Breast epithelium (tissue), 4 donors: ENCODE data around the gene FHIT. TPM values are rescaled to one million over a fixed set of nuclear protein-coding genes. Genes with fewer than 3 reads are reported as not detected.

Experiments used
- DNase-seq, 2 donors: peaks; one replicate each; pipeline ENCODE4 v3.0.0-alpha.2; 2019; ENCODE audit warnings: low spot score in 2 of 2
- H3K27ac ChIP-seq, 2 donors: fragments of 200-600 bp; sonication (generic) in 1 of 2; one replicate each; pipeline ENCODE4 v1.5.1; 2016 to 2019; ENCODE audit warnings: mild to moderate bottlenecking in 1 of 2
- H3K27me3 ChIP-seq, 2 donors: fragments of 200-600 bp; sonication (generic) in 1 of 2; one replicate each; pipeline versions ENCODE4 v1.5.1 to v1.6.0; 2017 to 2019; ENCODE audit warnings: control low read depth in 1 of 2, mild to moderate bottlenecking in 1 of 2
- H3K36me3 ChIP-seq: fragments of 200-600 bp; one replicate; pipeline ENCODE4 v1.5.1; 2019
- H3K4me1 ChIP-seq, 2 donors: fragments of 200-600 bp; sonication (generic); one replicate each; pipeline ENCODE4 v1.5.1; 2016 to 2019; ENCODE audit warnings: control low read depth in 1 of 2
- H3K4me3 ChIP-seq, 3 donors: fragments of 200-600 bp; sonication (generic); 1 replicate in 2 of 3; 2 replicates in 1 of 3; pipeline ENCODE4 v1.5.1; 2016 to 2019; ENCODE audit warnings: mild to moderate bottlenecking in 3 of 3, moderate library complexity in 2 of 3
- H3K9me3 ChIP-seq, 2 donors: fragments of 200-600 bp; sonication (generic) in 1 of 2; one replicate each; pipeline ENCODE4 v1.5.1; 2016 to 2019; ENCODE audit warnings: control low read depth in 1 of 2
- POLR2A ChIP-seq: fragments of 450-650 bp; IDR thresholded peaks from one replicate; pipeline ENCODE4 v1.6.1; 2016; ENCODE audit warnings: antibody characterized with exemption, mild to moderate bottlenecking, moderate library complexity
- POLR2AphosphoS5 ChIP-seq, 3 donors: sonication (generic); formaldehyde crosslinking; IDR thresholded peaks; one replicate each; pipeline ENCODE4 v1.6.1; 2017; ENCODE audit warnings: antibody characterized with exemption in 3 of 3
- intact Hi-C: fragments of 100-400 bp; cut with DNase I; formaldehyde crosslinking; loops from one replicate; pipeline ENCODE4 v1.15.1; 2023; ENCODE audit warnings: low total_unique reads
- total RNA-seq, 3 donors: library from RNA; depleted of rRNA; stranded (reverse); fragments of >200 nt; gene quantifications; one replicate each; pipeline ENCODE4 v1.1.0, GENCODE V29; 2016
- TF ChIP-seq, protein P1 (sequence below), 3 donors: fragments of 450-650 bp; IDR thresholded peaks; one replicate each; pipeline ENCODE4 v1.5.1; 2016 to 2017; ENCODE audit warnings: antibody characterized with exemption in 3 of 3, mild to moderate bottlenecking in 3 of 3, moderate library complexity in 3 of 3

The FHIT gene
- total RNA-seq, 3 donors from 2014 or later, result 9.0 to 19.2 (median 17.7) TPM

DNA sequence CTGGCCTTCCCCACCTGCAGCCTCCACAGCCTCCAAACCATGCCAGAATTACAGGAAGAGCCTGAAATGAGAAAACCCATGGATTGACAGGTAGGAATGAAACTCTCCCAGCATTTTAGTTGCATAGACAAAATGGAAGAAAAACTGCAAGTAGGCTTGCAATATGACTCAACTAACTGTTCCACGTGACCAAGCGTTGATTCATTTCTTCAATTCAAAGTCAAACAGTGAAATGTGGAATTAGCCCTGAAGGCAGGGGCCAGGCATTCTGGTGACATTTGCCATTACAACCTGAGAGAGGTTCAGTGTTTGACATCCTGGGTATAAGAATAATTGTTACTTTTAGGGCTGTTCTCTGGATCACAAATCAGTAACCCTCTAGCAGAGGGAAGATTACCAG, 1525.0 kb downstream of the FHIT start:
- no peaks in the 10 kb centered on the region for H3K36me3 ChIP-seq
- DNase-seq, result no peak
- H3K4me1 ChIP-seq, result no peaks in the 10 kb centered on the region

DNA sequence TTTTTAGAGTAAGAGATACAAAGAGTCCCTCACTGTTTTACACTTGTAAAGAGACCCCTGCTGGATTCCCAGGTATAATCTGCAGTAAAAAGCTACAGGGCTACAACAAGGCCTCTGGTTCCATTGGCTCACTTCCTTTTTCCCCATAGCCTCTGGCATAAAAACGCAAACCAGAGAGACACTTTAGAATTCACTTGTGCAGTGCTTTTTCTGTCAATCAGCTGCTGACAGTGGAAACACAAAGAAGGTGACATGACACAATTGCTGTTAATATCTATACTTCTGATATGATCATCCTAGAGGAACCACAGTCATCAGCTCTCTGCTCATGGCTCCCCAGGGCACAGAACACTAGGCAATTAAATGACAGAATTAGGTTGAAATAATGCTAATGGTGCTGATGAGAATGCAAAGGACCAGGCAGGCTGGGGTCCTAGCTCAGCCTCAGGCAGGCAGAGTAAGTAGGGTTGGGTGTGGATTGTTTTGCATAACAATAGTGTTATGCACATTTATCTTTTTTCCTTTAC, 1533.5 kb downstream of the FHIT start:
- no peaks in the 10 kb centered on the region for H3K4me1 ChIP-seq
- H3K36me3 ChIP-seq, result no peaks in the 10 kb centered on the region
- no peak overlapping the region for H3K4me3 ChIP-seq
- no peaks in the 10 kb centered on the region for H3K27me3 ChIP-seq
- no peak for TF ChIP-seq POLR2AphosphoS5 (IDR thresholded peaks at IDR 0.05)
- TF ChIP-seq, protein P1, sequence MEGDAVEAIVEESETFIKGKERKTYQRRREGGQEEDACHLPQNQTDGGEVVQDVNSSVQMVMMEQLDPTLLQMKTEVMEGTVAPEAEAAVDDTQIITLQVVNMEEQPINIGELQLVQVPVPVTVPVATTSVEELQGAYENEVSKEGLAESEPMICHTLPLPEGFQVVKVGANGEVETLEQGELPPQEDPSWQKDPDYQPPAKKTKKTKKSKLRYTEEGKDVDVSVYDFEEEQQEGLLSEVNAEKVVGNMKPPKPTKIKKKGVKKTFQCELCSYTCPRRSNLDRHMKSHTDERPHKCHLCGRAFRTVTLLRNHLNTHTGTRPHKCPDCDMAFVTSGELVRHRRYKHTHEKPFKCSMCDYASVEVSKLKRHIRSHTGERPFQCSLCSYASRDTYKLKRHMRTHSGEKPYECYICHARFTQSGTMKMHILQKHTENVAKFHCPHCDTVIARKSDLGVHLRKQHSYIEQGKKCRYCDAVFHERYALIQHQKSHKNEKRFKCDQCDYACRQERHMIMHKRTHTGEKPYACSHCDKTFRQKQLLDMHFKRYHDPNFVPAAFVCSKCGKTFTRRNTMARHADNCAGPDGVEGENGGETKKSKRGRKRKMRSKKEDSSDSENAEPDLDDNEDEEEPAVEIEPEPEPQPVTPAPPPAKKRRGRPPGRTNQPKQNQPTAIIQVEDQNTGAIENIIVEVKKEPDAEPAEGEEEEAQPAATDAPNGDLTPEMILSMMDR (IDR thresholded peaks at IDR 0.05), result no peak
- no peak for TF ChIP-seq POLR2A
- intact Hi-C loops, result no loop called here
- no peak overlapping the region for H3K27ac ChIP-seq
- no peaks in the 10 kb centered on the region for H3K9me3 ChIP-seq
- no peak for DNase-seq

More for the DNA sequence above, 1525.0 kb downstream of the FHIT start:
- TF ChIP-seq, protein P1 (IDR thresholded peaks at IDR 0.05), result no peak
- TF ChIP-seq POLR2AphosphoS5 (IDR thresholded peaks at IDR 0.05) (no peak), POLR2A (no peak)
- H3K4me3 ChIP-seq, result no peak overlapping the region
- no peak overlapping the region for H3K27ac ChIP-seq
- intact Hi-C loops, result no loop called here
- H3K9me3 ChIP-seq, result no peaks in the 10 kb centered on the region
- H3K27me3 ChIP-seq, result no peaks in the 10 kb centered on the region

DNA sequence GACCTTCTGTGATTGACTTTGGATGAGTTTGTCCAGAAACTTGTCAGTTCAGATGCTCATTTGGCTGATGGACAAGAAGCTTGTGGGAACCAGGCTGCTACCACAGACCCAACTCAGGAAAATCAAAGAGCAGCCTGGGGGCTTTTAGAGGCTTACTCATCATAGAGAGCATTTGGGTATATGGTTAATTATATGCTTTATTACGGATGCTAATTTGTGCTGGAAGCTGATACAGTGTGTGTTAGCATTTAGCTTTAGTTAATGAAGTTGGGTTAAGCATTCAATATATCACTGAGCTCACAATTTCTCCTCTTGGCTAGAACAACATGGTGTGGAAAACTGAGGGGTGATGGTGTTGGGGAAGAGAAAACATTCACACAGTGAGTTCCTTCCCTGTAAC, 1537.2 kb downstream of the FHIT start:
- intact Hi-C loops, result no loop called here
- TF ChIP-seq POLR2A (no peak), POLR2AphosphoS5 (IDR thresholded peaks at IDR 0.05) (no peak)
- TF ChIP-seq, protein P1 (IDR thresholded peaks at IDR 0.05), result no peak
- Histone ChIP-seq H3K27me3 (no peaks in the 10 kb centered on the region), H3K27ac (no peak overlapping the region), H3K9me3 (no peaks in the 10 kb centered on the region), H3K36me3 (no peaks in the 10 kb centered on the region), H3K4me3 (no peak overlapping the region), H3K4me1 (no peaks in the 10 kb centered on the region)
- no peak for DNase-seq

DNA sequence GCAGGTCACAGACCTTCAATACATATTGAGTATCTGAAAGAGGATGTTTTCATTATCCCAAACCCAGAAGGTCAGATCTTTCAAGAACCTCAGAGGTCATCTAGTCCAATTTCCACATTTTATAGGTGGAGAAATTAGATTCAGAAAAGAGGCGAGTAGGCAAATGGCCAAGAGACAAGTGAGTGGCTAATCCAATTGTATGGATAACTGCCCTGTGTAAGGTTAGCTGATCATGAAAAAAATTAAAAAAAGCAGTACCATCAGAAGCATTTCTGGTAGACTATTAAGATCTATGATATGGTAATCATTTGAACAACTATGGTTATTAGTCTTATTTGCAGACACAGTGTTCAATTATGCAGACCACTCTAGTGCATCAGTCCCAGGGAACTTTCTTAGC, 1540.7 kb downstream of the FHIT start:
- no peak for DNase-seq
- no peaks in the 10 kb centered on the region for H3K9me3 ChIP-seq
- H3K4me1 ChIP-seq, result no peaks in the 10 kb centered on the region
- H3K36me3 ChIP-seq, result no peaks in the 10 kb centered on the region
- H3K4me3 ChIP-seq, result no peak overlapping the region
- intact Hi-C loops, result no loop called here
- TF ChIP-seq POLR2AphosphoS5 (IDR thresholded peaks at IDR 0.05), result no peak
- TF ChIP-seq, protein P1 (IDR thresholded peaks at IDR 0.05), result no peak
- TF ChIP-seq POLR2A, result no peak
- H3K27me3 ChIP-seq, result no peaks in the 10 kb centered on the region
- no peak overlapping the region for H3K27ac ChIP-seq

DNA sequence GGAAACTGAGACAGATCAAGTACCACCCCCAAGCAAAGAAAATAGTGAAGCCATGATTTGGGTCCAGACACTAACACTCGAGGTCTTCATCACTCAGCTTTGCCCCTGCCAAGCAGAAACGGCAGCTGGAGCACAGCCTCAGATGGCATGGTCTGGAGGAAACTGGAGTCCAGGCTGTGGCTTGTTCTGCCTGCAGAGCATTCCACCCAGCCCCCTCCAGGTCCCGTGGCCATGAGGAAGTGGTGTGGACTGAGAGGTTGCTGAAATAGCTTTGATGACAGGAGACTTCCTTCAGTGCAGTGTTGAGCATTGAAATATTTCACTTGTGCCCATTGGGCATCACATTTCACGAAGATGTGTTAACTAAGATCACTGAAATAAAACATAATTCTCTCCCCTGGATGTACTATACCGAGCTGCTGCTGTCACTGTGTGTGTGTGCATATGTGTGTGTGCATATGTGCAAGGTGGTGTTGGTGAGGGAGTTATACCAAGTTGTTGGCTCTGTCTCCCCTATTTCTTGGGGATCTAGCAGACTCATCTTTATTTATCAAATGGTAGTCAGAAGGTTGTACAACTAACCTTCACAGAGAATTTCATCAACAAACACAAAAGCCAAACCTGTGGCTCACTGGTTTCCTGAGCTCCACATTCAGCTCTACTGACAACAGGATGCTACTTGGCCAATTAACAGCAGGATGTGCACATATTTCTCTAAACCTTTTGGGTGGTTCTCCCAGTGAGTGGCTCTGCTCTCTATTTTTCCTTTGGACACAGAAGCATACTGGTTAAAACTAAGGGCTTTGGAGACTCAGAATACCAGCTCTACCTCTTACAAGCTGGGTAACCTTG, 1541.3 kb downstream of the FHIT start:
- Histone ChIP-seq H3K36me3 (no peaks in the 10 kb centered on the region), H3K27ac (no peak overlapping the region), H3K4me1 (no peaks in the 10 kb centered on the region), H3K9me3 (no peaks in the 10 kb centered on the region), H3K27me3 (no peaks in the 10 kb centered on the region), H3K4me3 (no peak overlapping the region)
- intact Hi-C loops, result no loop called here
- TF ChIP-seq, protein P1 (IDR thresholded peaks at IDR 0.05), result no peak
- TF ChIP-seq POLR2A, result no peak
- TF ChIP-seq POLR2AphosphoS5 (IDR thresholded peaks at IDR 0.05), result no peak
- peak in 1 of 2 donors; percentile 31 for DNase-seq
